Hematopoietic multipotent progenitor cell treated with erythropoietin and hydrocortisone succinate and interleukin-3 and kit ligand, for 15 days (in vitro differentiated cells): Measurements from ENCODE around the gene PSMC4.

ENCODE experiments used
- DNase-seq: peaks from one replicate; pipeline ENCODE4 v3.0.0-alpha.2; 2015; ENCODE audit warnings: low spot score

Gene PSMC4

GRCh38 chr19:39993605-39994004 lies 22.6 kb downstream of the PSMC4 start:
- no peak for DNase-seq

- no peak for DNase-seq
These were observed 23.4 kb downstream of the PSMC4 start for GRCh38 chr19:39994361-39994760.

- DNase-seq, result no peak
These were observed 24.8 kb downstream of the PSMC4 start for GRCh38 chr19:39995794-39996193.

- no peak for DNase-seq
These were observed 25.3 kb downstream of the PSMC4 start for GRCh38 chr19:39996218-39996810.

GRCh38 chr19:39996811-39997637 lies 26.1 kb downstream of the PSMC4 start, which contains the start of gene ZNF546:
ZNF546 (plus strand) TSS chr19:39997060; CDS start chr19:39998327, 1,267 bp downstream.
- DNase-seq, result peak; percentile 85

GRCh38 chr19:39997638-39998216 lies 26.8 kb downstream of the PSMC4 start:
- DNase-seq, result no peak

- DNase-seq, result no peak
These were observed 27.5 kb downstream of the PSMC4 start for GRCh38 chr19:39998501-39998900.

GRCh38 chr19:40005691-40006272 lies 34.8 kb downstream of the PSMC4 start:
- no peak for DNase-seq

GRCh38 chr19:40006273-40006691 lies 35.3 kb downstream of the PSMC4 start:
- no peak for DNase-seq

- DNase-seq, result no peak
These were observed 38.7 kb downstream of the PSMC4 start for GRCh38 chr19:40009674-40010073.

- no peak for DNase-seq
These were observed 43.0 kb downstream of the PSMC4 start for GRCh38 chr19:40013991-40014390.

- DNase-seq, result no peak
These were observed 53.0 kb downstream of the PSMC4 start for GRCh38 chr19:40023969-40024368.

GRCh38 chr19:40025938-40026596 lies 55.1 kb downstream of the PSMC4 start:
- no peak for DNase-seq

GRCh38 chr19:40026597-40026970 lies 55.6 kb downstream of the PSMC4 start:
- no peak for DNase-seq
